K562 (cell line): ENCODE results near the gene MON2. TPM values are rescaled to one million over a fixed set of nuclear protein-coding genes. Genes with fewer than 3 reads are reported as not detected.

ENCODE experiments used
- ATAC-seq: fragments of 200-7000 bp; cut with Tn5 transposase; 3 replicates; pipeline ENCODE4 v1.9.1; 2020; ENCODE audit warnings: moderate library complexity
- BruUV-seq: library from RNA; stranded (reverse); fragments of 400-500 nt; replicated peaks from 2 replicates; lab custom pipeline; 2021; lab: Mats Ljungman, UMichigan
- CTCF ChIA-PET: fragments of 300-600 bp; formaldehyde crosslinking; extraction: SDS; loops from one replicate; lab custom pipeline; 2021; ENCODE audit warnings: low intra/inter-chr PET ratio; lab: Yijun Ruan, JAX
- POLR2A ChIA-PET: fragments of 300-600, 350-650 bp; sonication (Branson Sonifier 250); formaldehyde crosslinking; extraction: SDS; loops from one replicate; lab custom pipeline; 2021; ENCODE audit warnings: antibody characterized with exemption, inconsistent platforms; lab: Yijun Ruan, JAX
- DNase-seq, 4 experiments: peaks; one replicate each; pipeline versions ENCODE4 v3.0.0 to v3.0.0-alpha.2; 2011 to 2018; ENCODE audit warnings: low spot score in 3 of 4, mixed read lengths in 3 of 4; ENCODE audit errors: extremely low read depth in 1 of 4
- FAIRE-seq: peaks from 2 replicates; lab custom pipeline; 2011; peaks lifted over from hg19 to GRCh38; lab: Jason Lieb, UNC
- H2AFZ ChIP-seq: 2 replicates; pipeline ENCODE4 v1.6.0; 2011; ENCODE audit warnings: low read depth, low read length, control low read depth, inconsistent platforms
- H3K27ac ChIP-seq: fragments of 200-600 bp; 3 replicates; pipeline ENCODE4 v1.8.0; 2011; ENCODE audit warnings: low read depth, mild to moderate bottlenecking, control low read depth, inconsistent platforms, low read length, moderate library complexity, mixed read lengths; ENCODE audit errors: extremely low read depth
- H3K27me3 ChIP-seq, 2 experiments: fragments of 300-600 bp in 1 of 2; 2 replicates in 1 of 2; 3 replicates in 1 of 2; pipeline versions ENCODE4 v1.6.0 to v1.8.0; 2011; ENCODE audit warnings: inconsistent platforms in 2 of 2, low read length in 2 of 2, mild to moderate bottlenecking in 1 of 2, mixed read lengths in 1 of 2, moderate library complexity in 1 of 2; ENCODE audit not compliant: control insufficient read depth in 2 of 2, insufficient read depth in 2 of 2
- H3K36me3 ChIP-seq: fragments of 300-600 bp; 3 replicates; pipeline ENCODE4 v1.8.0; 2011; ENCODE audit warnings: mild to moderate bottlenecking, low read length, inconsistent platforms; ENCODE audit not compliant: control insufficient read depth, insufficient read depth
- H3K4me1 ChIP-seq, 2 experiments: fragments of 200-600 bp in 1 of 2; replicated peaks in 1 of 2; 2 replicates in 1 of 2; 3 replicates in 1 of 2; pipeline versions ENCODE4 v1.5.1 to v1.8.0; 2011; ENCODE audit warnings: inconsistent platforms in 2 of 2, low read length in 2 of 2, mild to moderate bottlenecking in 1 of 2, mixed read lengths in 1 of 2, moderate library complexity in 1 of 2; ENCODE audit not compliant: control insufficient read depth in 2 of 2, insufficient read depth in 2 of 2
- H3K4me2 ChIP-seq: 2 replicates; pipeline ENCODE4 v1.6.1; 2011; ENCODE audit warnings: low read length, control low read depth, inconsistent platforms, mixed read lengths; ENCODE audit not compliant: insufficient read depth
- H3K4me3 ChIP-seq: fragments of 200-600 bp; sonication (generic), shearing (Covaris generic); 2 replicates; pipeline ENCODE4 v1.5.1; 2016; ENCODE audit warnings: control low read depth, inconsistent platforms
- H3K79me2 ChIP-seq: fragments of 200-600 bp; 3 replicates; pipeline ENCODE4 v1.8.0; 2011; ENCODE audit warnings: low read length, inconsistent platforms; ENCODE audit not compliant: control insufficient read depth, insufficient read depth
- H3K9ac ChIP-seq, 2 experiments: 2 replicates each; pipeline versions ENCODE4 v1.6.0 to v1.6.1; 2011; ENCODE audit warnings: low read depth in 2 of 2, low read length in 2 of 2, control low read depth in 1 of 2, inconsistent platforms in 1 of 2, mild to moderate bottlenecking in 1 of 2, mixed read lengths in 1 of 2; ENCODE audit not compliant: insufficient read depth in 1 of 2
- H3K9me1 ChIP-seq: one replicate; pipeline ENCODE4 v1.6.0; 2011; ENCODE audit warnings: inconsistent platforms, mild to moderate bottlenecking, low read length, moderate library complexity; ENCODE audit not compliant: control insufficient read depth, insufficient read depth
- H3K9me3 ChIP-seq: replicated peaks from 2 replicates; pipeline ENCODE4 v1.5.1; 2011; ENCODE audit warnings: low read depth, low read length, inconsistent platforms; ENCODE audit not compliant: control insufficient read depth, insufficient read depth
- H4K20me1 ChIP-seq: replicated peaks from 2 replicates; pipeline ENCODE4 v1.6.1; 2011; ENCODE audit warnings: low read length, inconsistent platforms, mixed read lengths; ENCODE audit not compliant: control insufficient read depth, insufficient read depth
- ETS2 ChIP-seq: IDR thresholded peaks from 2 replicates; pipeline ENCODE4 v1.6.1; 2016; ENCODE audit warnings: borderline replicate concordance, missing genetic modification characterization, mild to moderate bottlenecking, moderate library complexity, missing compliant biosample characterization; ENCODE audit not compliant: poor library complexity, severe bottlenecking
- HNRNPH1 ChIP-seq: fragments of 200-400 bp; formaldehyde crosslinking; optimal IDR thresholded peaks from 2 replicates; pipeline ENCODE3; 2017; ENCODE audit warnings: low read depth, mild to moderate bottlenecking, low read length, moderate library complexity
- SMAD2 ChIP-seq: fragments of 150-350 bp; IDR thresholded peaks from 2 replicates; pipeline ENCODE4 v1.6.1; 2014; ENCODE audit warnings: low read depth, mild to moderate bottlenecking, low read length
- WGBS: fragments of 100-300 bp; shearing (Covaris generic); methylation state at CpG from one replicate; pipeline ENCODE4 v1.1.6; 2016; ENCODE audit warnings: low coverage, mixed read lengths; ENCODE audit not compliant: insufficient coverage; ENCODE audit errors: missing lambda C conversion rate; 5-methylcytosine and 5-hydroxymethylcytosine counted together
- in situ Hi-C: fragments of 300-500 bp; cut with MboI; formaldehyde crosslinking; loops from 4 replicates; pipeline ENCODE4 v1.15.0; 2018; ENCODE audit warnings: inconsistent platforms, mixed read lengths
- intact Hi-C: fragments of 100-400 bp; cut with micrococcal nuclease; formaldehyde crosslinking; loops from 2 replicates; pipeline ENCODE4 v1.14.2; 2022
- polyA plus RNA-seq, 8 experiments: library from polyadenylated mRNA; depleted of rRNA in 4 of 8; stranded (reverse) in 5 of 8; unstranded in 3 of 8; fragments of >200 nt; fragmentation: Nextera tagmentation in 2 of 8; fragmentation: Illumina TruSeq in 1 of 8; extraction: Ambion mirVana in 2 of 8; extraction: Trizol in 1 of 8; gene quantifications; 2 replicates each; pipeline versions ENCODE4 v1.2.1 to v1.2.3, GENCODE V29; 2011 to 2014; ENCODE audit warnings: inconsistent platforms in 1 of 8, missing spikeins in 1 of 8
- total RNA-seq, 7 experiments: library from RNA; depleted of rRNA in 6 of 7; stranded (reverse); fragments of >200 nt in 6 of 7; fragmentation: Illumina TruSeq in 2 of 7; extraction: Trizol in 2 of 7; gene quantifications; 2 replicates each; pipeline versions ENCODE4 v1.2.1 to v1.2.3, GENCODE V29; 2011 to 2021; ENCODE audit warnings: low replicate concordance in 1 of 7
- TF ChIP-seq, protein P1 (sequence below): fragments of 250-450 bp; sonication (Bioruptor Pico); IDR thresholded peaks from 2 replicates; pipeline ENCODE4 v1.4.0; 2020; ENCODE audit warnings: mild to moderate bottlenecking, moderate library complexity
- TF ChIP-seq, protein P2 (sequence below): fragments of 450-650 bp; IDR thresholded peaks from 2 replicates; pipeline ENCODE4 v1.6.1; 2016; ENCODE audit warnings: mild to moderate bottlenecking

The MON2 gene
- total and polyA plus RNA-seq, 9 of the 15 experiments (the other 6 are each of a cell fraction or from before 2014, with no cell fraction given), result 3.6 to 31.6 (median 16.8) TPM

DNA sequence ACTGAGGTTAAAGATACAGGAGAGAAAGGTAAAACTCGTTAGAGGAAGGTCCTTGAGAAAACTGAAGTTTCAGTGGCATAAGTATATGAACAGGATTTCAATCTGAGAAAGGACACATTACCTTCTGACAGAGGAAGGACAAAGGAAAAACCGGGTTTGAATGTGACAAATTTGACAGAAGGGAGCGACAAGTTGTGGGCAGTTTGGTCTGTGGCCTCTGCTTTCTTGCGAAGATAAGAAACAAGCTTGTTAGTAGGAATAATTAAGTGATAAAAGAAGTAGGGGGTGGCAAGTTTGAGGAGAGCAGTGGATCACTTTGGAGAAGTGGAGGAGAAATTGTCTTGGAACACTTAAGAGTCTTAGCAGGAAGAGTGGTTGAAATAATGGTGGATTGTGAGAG, 5.1 kb downstream of the MON2 start:
- H3K9me1 ChIP-seq, result no peaks in the 10 kb centered on the region
- no peak overlapping the region for H2AFZ ChIP-seq
- peaks cover 82% of the 10 kb centered on the region for H3K79me2 ChIP-seq
- H3K4me1 ChIP-seq, result peaks cover 8 to 9% of the 10 kb centered on the region in 2 experiments; a peak in 4 of 5 replicates
- no peak overlapping the region for H3K4me2 ChIP-seq
- POLR2A ChIA-PET, result no interaction called here
- WGBS, result 33% methylated on average over 4 of the region's 4 CpGs
- in situ Hi-C loops, result no loop called here
- peaks cover 14% of the 10 kb centered on the region; the same call in 2 of the 3 replicates for H3K36me3 ChIP-seq
- H3K27ac ChIP-seq, result no peak overlapping the region
- CTCF ChIA-PET, result no interaction called here
- DNase-seq (no peak), ATAC-seq (no peak), FAIRE-seq (no peak)
- no peak overlapping the region for H3K9ac ChIP-seq
- no peak overlapping the region for H3K4me3 ChIP-seq
- no peak for TF ChIP-seq SMAD2
- TF ChIP-seq, protein P1, sequence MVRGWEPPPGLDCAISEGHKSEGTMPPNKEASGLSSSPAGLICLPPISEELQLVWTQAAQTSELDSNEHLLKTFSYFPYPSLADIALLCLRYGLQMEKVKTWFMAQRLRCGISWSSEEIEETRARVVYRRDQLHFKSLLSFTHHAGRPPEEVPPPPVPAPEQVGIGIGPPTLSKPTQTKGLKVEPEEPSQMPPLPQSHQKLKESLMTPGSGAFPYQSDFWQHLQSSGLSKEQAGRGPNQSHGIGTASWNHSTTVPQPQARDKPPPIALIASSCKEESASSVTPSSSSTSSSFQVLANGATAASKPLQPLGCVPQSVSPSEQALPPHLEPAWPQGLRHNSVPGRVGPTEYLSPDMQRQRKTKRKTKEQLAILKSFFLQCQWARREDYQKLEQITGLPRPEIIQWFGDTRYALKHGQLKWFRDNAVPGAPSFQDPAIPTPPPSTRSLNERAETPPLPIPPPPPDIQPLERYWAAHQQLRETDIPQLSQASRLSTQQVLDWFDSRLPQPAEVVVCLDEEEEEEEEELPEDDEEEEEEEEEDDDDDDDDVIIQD (CRISPR knock-in tag), result no peak
- TF ChIP-seq, protein P2, sequence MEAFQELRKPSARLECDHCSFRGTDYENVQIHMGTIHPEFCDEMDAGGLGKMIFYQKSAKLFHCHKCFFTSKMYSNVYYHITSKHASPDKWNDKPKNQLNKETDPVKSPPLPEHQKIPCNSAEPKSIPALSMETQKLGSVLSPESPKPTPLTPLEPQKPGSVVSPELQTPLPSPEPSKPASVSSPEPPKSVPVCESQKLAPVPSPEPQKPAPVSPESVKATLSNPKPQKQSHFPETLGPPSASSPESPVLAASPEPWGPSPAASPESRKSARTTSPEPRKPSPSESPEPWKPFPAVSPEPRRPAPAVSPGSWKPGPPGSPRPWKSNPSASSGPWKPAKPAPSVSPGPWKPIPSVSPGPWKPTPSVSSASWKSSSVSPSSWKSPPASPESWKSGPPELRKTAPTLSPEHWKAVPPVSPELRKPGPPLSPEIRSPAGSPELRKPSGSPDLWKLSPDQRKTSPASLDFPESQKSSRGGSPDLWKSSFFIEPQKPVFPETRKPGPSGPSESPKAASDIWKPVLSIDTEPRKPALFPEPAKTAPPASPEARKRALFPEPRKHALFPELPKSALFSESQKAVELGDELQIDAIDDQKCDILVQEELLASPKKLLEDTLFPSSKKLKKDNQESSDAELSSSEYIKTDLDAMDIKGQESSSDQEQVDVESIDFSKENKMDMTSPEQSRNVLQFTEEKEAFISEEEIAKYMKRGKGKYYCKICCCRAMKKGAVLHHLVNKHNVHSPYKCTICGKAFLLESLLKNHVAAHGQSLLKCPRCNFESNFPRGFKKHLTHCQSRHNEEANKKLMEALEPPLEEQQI, result no peak
- no peak for TF ChIP-seq HNRNPH1
- TF ChIP-seq ETS2, result no peak
- no peaks in the 10 kb centered on the region for H3K27me3 ChIP-seq
- no peaks in the 10 kb centered on the region for H3K9me3 ChIP-seq
- intact Hi-C loops, result loop anchor here (2.0 kb wide), 1 partner anchor 33 kb away; no protein-coding TSS in a partner anchor
- H4K20me1 ChIP-seq, result 0 out of 2 replicates have a peak, but pooled peaks cover 4% of the 10 kb centered on the region
- BruUV-seq, result no TSS peak
